ENCODE data around the gene CADM2.

CADM2 gene

GRCh38 chr3:85030052-85030451 is 71.3 kb downstream of the CADM2 start:
- no peaks in the 10 kb centered on the region for H3K36me3 ChIP-seq (ENCODE audit: insufficient read depth, low read length)
- H3K4me3 ChIP-seq (ENCODE audit: low read depth, low read length, poor library complexity, severe bottlenecking) = no peak overlapping the region
- H3K27me3 ChIP-seq (ENCODE audit: insufficient read depth, low read length) = no peaks in the 10 kb centered on the region
- no peaks in the 10 kb centered on the region for H3K4me1 ChIP-seq (ENCODE audit: insufficient read depth, low read length, severe bottlenecking)
- no peaks in the 10 kb centered on the region for H3F3A ChIP-seq (ENCODE audit: insufficient read depth, low read length)
- no peak overlapping the region for H2AFZ ChIP-seq (ENCODE audit: low read length)
- H3K9me2 ChIP-seq (ENCODE audit: low read depth, low read length) = no peaks in the 10 kb centered on the region
- no peak overlapping the region for H3K4me2 ChIP-seq (ENCODE audit: low read length)
- TF ChIP-seq, protein P1, sequence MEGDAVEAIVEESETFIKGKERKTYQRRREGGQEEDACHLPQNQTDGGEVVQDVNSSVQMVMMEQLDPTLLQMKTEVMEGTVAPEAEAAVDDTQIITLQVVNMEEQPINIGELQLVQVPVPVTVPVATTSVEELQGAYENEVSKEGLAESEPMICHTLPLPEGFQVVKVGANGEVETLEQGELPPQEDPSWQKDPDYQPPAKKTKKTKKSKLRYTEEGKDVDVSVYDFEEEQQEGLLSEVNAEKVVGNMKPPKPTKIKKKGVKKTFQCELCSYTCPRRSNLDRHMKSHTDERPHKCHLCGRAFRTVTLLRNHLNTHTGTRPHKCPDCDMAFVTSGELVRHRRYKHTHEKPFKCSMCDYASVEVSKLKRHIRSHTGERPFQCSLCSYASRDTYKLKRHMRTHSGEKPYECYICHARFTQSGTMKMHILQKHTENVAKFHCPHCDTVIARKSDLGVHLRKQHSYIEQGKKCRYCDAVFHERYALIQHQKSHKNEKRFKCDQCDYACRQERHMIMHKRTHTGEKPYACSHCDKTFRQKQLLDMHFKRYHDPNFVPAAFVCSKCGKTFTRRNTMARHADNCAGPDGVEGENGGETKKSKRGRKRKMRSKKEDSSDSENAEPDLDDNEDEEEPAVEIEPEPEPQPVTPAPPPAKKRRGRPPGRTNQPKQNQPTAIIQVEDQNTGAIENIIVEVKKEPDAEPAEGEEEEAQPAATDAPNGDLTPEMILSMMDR (IDR thresholded peaks at IDR 0.05; ENCODE audit: low read length) = no peak
- no peak for TF ChIP-seq EZH2 (IDR thresholded peaks at IDR 0.05; ENCODE audit: borderline replicate concordance, low read length)
- no peak overlapping the region for H3K9ac ChIP-seq (ENCODE audit: low read length)
- no peaks in the 10 kb centered on the region for H4K20me1 ChIP-seq (ENCODE audit: insufficient read depth, low read length)
- H3K9me3 ChIP-seq (ENCODE audit: low read length) = no peaks in the 10 kb centered on the region
- H3K27ac ChIP-seq (ENCODE audit: low read depth, low read length, poor library complexity, severe bottlenecking) = no peak overlapping the region
- no peaks in the 10 kb centered on the region for H3K79me2 ChIP-seq (ENCODE audit: insufficient read depth, low read length)

DNA sequence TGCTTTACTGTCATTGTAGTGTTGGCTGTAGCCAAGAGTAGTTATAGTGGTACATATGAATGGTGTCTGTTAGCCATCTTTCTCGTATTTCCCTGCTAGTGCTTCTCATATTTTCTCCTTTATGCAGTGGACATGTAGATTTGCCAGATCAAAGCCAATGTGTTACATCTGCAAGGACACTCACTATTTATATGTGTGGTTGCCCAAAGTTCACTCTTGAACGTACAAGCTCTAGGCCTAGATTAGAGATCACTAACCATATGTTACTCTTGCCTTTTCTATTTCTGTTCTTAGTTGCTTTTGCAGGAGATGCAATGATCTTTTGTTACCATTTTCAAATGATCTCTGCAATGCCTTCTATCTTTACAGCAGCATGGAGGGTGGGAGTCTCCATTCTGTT is 78.4 kb downstream of the CADM2 start:
- no peaks in the 10 kb centered on the region for H3K9me2 ChIP-seq (ENCODE audit: low read depth, low read length)
- H3K4me2 ChIP-seq (ENCODE audit: low read length) = no peak overlapping the region
- H3K27ac ChIP-seq (ENCODE audit: low read depth, low read length, poor library complexity, severe bottlenecking) = no peak overlapping the region
- no peaks in the 10 kb centered on the region for H3F3A ChIP-seq (ENCODE audit: insufficient read depth, low read length)
- H3K4me1 ChIP-seq (ENCODE audit: insufficient read depth, low read length, severe bottlenecking) = no peaks in the 10 kb centered on the region
- H3K36me3 ChIP-seq (ENCODE audit: insufficient read depth, low read length) = no peaks in the 10 kb centered on the region
- no peaks in the 10 kb centered on the region for H3K27me3 ChIP-seq (ENCODE audit: insufficient read depth, low read length)
- H3K79me2 ChIP-seq (ENCODE audit: insufficient read depth, low read length) = no peaks in the 10 kb centered on the region
- no peak for TF ChIP-seq EZH2 (IDR thresholded peaks at IDR 0.05; ENCODE audit: borderline replicate concordance, low read length)
- TF ChIP-seq, protein P1 (IDR thresholded peaks at IDR 0.05; ENCODE audit: low read length) = no peak
- no peaks in the 10 kb centered on the region for H4K20me1 ChIP-seq (ENCODE audit: insufficient read depth, low read length)
- no peak overlapping the region for H3K4me3 ChIP-seq (ENCODE audit: low read depth, low read length, poor library complexity, severe bottlenecking)
- H3K9me3 ChIP-seq (ENCODE audit: low read length) = no peaks in the 10 kb centered on the region
- H2AFZ ChIP-seq (ENCODE audit: low read length) = no peak overlapping the region
- no peak overlapping the region for H3K9ac ChIP-seq (ENCODE audit: low read length)

DNA sequence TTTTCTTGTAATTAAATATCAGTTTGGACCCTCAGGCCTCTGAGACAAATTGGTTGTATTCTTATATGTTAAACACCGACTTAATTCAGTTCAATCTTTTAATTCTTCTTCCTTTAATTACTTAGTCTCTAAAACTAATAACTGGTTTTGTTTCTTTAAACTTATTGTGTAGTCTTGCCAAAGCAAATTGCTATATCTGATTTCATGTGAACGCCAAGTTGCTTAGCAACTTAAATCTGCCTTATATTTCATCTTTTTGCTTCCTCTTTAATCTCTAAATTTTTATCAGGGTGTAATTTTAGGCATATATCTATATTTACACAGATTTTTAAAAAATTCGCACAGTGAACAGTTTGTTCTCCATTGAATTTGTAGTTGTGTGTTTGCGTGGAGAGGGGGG is 82.2 kb downstream of the CADM2 start:
- Histone ChIP-seq H4K20me1 (ENCODE audit: insufficient read depth, low read length) (no peaks in the 10 kb centered on the region), H3K27ac (ENCODE audit: low read depth, low read length, poor library complexity, severe bottlenecking) (no peak overlapping the region), H3K9ac (ENCODE audit: low read length) (no peak overlapping the region), H3K36me3 (ENCODE audit: insufficient read depth, low read length) (no peaks in the 10 kb centered on the region), H3K9me2 (ENCODE audit: low read depth, low read length) (no peaks in the 10 kb centered on the region), H3K4me3 (ENCODE audit: low read depth, low read length, poor library complexity, severe bottlenecking) (no peak overlapping the region), H2AFZ (ENCODE audit: low read length) (no peak overlapping the region), H3K79me2 (ENCODE audit: insufficient read depth, low read length) (no peaks in the 10 kb centered on the region), H3K9me3 (ENCODE audit: low read length) (no peaks in the 10 kb centered on the region), H3K27me3 (ENCODE audit: insufficient read depth, low read length) (no peaks in the 10 kb centered on the region), H3F3A (ENCODE audit: insufficient read depth, low read length) (no peaks in the 10 kb centered on the region), H3K4me1 (ENCODE audit: insufficient read depth, low read length, severe bottlenecking) (no peaks in the 10 kb centered on the region), H3K4me2 (ENCODE audit: low read length) (no peak overlapping the region)
- TF ChIP-seq, protein P1 (IDR thresholded peaks at IDR 0.05; ENCODE audit: low read length) = no peak
- no peak for TF ChIP-seq EZH2 (IDR thresholded peaks at IDR 0.05; ENCODE audit: borderline replicate concordance, low read length)
